KG1 (cell line): ENCODE measurements around the gene KCNA5.

Source experiments
- DNase-seq: peaks from one replicate; lab custom pipeline; 2025; lab: John Stamatoyannopoulos, UW

Gene KCNA5

DNA sequence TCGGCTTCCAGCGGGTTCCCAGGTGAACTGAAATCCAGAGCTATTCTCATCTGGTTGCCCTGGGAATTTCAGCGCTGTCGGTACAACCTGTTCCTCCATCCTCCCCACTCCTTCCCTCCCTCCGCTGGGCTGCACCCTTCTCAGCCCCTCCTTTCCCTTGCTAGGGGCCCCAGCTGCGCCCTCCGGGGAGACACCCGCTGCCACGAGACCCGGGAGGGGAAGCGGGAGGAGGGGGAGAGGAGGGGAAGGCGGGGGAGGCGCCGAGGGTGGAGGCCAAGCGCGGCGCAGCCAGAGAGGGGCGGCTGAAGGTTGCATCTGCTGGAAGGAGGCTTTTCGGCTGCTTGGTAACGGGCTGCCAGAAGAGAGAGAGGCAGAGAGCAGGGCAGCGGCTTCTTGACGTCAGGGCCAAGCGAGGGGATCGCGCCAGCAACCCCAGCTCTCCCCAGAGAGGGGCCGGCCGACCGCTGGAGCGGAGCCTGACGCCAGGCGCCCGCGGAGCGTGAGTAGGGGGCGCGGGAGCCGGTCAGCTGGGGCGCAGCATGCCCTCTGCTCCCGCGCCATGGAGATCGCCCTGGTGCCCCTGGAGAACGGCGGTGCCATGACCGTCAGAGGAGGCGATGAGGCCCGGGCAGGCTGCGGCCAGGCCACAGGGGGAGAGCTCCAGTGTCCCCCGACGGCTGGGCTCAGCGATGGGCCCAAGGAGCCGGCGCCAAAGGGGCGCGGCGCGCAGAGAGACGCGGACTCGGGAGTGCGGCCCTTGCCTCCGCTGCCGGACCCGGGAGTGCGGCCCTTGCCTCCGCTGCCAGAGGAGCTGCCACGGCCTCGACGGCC, at the start of gene KCNA5:
KCNA5 (plus strand) TSS at position 291 of the 831 bp plus-strand sequence; CDS start at position 560, 269 bp downstream.
- no peak for DNase-seq

DNA sequence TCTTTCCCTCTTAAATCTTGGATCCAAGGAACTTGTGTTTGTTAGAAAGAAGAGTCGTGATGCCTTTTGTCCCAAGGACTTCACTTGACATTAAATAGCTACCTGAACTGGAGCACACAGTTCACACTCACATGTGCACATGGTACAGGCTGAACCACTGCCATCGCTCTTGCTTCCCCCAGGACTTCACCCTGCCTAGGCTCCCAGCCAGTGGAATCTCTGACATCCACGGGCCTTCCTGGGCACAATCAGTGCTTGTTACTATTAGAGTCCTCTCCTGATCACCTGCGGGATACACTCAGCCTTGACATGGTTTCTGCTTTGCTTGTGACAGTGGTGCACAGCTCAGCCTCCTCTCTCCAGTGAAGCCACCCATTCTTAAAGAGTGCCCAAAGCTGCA, 49.1 kb upstream of the KCNA5 start:
- no peak for DNase-seq

DNA sequence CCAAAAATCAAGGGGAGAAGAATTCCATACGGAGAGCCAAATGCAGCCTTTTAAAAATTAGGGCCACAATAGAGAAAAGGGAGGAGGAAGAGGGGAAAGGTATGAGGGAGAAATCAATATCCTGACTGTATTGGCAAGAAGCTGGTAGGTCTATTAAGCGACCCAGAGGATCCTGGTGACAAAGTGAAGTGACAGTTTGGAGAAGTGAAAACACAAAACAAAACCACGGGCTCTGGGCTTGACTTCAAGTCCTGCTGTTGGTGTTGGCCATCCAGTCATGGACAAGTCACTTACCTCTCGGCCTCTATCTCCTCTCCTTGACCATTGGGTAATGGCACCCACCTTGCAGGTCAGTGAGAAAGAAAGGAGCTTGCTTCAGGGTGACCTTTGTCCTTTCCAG, 47.0 kb upstream of the KCNA5 start:
- DNase-seq, result no peak

DNA sequence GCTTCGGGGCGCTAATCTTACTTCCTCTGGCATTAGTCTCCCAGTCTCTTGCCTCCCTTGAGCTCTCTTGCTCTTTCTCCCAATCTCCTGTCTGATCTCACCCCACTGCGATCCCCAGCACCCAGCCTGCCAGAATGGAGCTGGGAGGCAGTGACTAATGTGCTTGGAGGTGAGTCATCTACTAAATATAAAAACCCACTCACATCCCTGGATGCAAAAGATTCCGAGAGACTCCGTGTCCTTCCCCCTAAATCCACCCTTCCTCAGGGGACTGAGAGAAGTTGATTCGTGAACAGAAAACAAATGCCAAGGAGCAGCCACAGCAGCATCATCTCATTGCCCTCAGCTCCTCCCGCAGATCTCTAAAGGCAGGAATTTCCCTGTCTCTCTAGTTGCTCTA, 45.7 kb upstream of the KCNA5 start:
- DNase-seq, result no peak

DNA sequence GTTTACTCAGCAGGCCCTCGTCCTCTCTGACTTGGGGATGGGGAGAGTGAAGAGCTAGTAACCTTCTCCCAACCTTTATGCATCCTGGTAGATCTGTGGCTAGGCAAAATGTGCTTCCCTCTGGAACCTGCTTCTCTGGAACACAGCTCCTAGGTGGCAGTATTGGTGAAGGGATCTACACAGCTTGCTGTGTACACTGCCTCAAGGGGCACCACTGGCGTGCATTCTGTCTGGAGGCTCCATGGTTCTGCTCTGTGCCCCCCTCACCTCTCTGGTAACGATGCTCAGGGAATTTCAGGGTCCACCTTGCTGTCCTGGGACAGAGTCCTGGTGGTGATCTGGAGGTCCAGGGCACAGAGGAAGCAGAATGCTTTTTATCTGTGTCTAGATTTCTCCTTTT, 43.5 kb upstream of the KCNA5 start:
- DNase-seq, result no peak

DNA sequence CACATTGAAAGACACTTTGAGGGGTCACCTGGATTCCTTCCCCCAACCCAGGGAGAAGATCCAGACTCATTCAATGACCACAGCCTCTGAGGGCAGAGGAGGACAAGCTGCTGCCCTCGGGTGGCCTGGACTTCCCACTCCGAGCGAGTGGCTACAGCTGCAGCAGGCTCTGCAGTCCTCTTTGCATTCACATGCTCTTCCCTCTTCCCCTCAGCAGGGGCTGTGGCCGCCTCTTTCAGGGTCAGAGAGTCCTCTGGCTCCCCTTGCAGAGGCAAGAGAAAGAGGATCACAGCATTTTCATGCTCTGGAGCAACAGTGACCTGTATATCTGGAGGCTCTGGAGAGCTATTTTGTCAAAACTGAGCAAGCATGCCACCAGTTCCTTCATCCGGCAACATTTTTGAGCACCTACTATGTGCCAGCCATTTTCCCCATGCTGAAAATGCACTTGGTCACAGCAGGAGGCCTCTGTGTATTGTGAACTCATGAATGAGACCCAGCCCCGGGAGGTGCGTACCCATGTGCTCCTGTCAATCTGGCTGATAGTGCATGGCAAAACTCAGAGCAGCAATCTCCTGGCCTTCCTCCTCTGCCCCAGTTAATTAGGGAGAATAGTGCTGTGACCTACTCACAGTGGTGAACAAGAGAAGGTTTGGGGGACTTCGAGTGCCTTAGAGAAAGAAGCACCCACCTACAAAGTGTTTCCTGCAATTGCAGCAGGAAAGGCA, 42.9 kb upstream of the KCNA5 start:
- no peak for DNase-seq

DNA sequence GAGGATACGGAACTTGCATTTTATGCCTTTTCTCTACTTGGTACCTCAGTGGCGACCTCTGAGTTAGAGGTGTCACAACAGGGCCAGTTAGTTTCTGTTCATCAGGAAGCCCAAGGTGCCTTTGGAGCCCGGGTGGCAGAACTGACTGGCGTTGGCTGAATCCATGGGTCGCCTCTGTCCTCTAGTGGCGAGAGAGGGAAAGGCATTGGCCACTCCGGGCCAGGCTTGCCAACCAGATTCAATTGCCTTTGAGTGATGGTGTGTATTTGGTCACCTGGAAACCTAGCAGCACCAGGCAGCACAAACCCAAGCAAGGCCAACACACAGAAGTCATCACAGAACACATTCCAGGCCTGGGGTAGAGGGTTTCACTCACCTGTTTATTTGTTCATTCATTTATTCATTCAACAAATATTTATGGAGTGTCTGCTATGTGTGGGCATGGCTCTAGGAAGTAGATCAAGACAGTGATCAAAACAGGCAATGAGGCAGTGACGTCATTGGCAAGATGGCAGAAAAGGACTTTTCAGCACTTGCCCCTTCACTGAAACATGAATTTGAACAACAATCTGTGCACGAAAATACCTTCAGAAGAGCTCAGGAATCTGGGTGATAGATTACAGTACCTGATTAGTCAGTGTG, 40.5 kb upstream of the KCNA5 start:
- peak; percentile 8 for DNase-seq

DNA sequence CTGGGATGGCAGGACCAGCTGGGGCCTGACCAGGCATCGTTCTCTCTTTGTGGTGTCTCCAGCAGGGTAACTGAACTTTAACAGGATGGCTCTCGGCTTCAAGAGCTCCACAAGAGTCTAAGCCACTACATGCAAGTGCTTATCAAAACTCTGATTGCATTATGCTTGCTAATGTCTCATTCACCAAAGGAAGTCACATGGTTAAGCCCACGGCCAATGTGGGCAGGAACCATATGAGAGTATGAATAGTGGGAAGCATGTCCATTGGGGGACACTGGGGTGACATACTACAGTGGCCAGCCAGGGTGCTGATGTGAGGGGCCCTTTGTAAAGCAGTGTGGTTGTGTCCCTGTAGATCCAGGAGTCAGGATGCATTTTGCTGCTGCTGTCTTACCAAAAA, 35.0 kb upstream of the KCNA5 start:
- DNase-seq, result no peak

DNA sequence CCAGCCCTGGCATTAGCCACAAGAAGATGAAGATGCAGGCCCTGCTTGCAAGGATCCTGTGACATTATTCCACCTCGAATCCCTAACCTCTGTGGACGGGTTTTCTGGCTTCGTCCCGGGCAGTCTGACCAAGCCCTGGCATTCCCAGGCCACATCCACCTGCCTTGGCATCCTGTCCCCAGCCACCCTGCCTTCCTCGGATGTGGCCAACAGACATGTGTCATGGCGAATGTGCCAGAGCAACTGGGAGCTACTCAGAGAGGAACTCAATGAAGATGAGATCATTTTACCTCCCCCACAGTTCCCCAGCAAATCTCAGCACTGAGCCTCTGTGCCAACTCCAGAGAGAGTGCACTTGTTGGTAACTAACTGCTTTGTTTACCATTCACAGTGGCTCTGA, 33.5 kb upstream of the KCNA5 start:
- DNase-seq, result no peak

DNA sequence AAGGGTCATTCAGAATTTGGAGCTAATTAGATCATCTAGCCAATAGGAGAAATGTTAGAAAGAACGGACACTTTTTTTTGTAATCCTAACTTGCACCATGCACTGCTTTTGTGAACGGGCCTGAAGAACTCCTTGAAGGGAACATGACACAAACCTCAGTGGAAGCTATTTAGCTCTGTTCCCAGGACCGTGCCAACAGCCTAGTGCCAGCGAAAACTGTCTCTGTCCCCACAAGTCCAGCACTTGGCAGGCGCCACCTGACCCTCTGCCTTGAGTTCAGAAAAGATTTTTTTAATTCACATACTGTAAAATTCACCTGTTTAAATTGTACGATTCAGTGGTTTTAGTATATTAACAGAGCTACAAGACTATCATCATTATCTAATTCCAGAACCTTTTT, 31.3 kb upstream of the KCNA5 start:
- DNase-seq, result no peak

DNA sequence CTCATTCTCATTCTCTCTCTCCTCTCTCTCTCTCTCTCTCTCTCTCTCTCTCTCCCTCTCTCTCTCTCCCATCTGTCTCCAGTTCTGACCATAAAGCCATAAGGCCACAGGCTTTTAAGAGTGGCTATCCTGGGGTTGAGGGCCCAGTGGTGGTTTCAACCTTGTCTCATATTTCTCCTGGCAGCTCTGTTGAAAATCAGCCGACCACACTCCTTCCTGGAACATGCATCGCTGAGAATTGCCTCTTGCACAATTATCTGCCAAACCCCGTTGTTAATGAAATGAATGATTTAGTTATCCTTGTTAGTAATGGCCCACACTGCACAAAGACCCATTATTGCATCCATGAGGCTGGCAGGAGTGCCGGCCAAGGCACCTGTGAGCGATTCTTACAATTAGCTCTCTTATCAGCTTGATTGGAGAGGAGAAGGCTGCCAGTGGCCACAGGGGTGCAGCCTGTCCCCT, 30.4 kb upstream of the KCNA5 start:
- no peak for DNase-seq

DNA sequence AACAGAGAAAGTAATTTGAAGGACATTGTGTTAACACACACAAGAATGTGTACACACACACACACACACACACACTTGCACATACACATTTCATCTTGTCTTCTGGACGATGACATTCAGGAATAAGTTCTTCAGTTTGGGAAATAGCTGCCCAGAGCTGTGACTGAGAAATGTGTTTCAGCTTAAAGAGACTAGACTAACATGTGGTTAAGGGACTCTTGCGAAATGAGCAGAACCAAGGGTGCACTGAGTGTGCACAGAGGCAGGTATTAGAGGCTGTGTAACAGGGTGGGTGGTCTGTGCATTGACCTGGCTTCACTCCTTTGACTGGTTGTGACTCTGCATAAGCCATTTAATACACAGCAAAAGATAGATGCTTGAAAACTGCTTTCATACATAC, 29.4 kb upstream of the KCNA5 start:
- DNase-seq, result no peak

DNA sequence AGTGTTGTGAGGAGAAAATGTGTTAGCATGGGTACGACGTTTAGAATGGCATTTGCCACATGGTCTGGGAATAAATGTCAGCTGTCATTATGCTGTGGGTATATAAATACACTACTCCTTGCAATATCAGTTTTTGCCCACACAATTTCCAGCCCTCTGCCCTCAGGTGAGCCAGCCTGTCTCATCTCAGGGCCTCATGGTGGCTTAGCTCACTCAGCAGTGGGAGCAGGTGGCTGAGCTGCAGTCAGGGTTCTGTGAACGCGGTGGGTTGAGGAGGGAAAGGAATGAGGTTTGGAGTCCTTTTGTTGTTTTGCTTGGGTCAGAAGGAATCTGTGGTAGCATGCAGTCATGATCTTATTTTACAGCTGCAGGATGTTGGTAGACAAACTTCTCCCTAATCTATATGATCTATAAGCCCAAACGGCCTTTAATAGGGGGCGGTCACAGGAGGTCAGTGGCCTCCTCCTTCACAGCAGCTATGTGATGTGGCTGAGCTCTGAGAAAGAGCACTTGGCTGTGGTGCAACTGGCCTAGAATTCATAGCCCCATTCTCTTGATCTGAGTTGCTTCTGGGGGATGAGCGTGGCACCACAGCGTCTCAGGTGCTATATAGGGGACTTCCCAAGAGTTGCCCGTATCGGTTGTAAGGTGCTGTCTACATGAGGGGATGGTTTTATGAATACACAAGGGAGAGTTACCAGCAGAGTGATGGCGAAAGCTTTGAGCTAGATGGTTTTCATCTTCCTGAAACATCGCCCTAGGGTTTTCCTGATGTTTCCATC, 27.8 kb upstream of the KCNA5 start:
- DNase-seq, result no peak

DNA sequence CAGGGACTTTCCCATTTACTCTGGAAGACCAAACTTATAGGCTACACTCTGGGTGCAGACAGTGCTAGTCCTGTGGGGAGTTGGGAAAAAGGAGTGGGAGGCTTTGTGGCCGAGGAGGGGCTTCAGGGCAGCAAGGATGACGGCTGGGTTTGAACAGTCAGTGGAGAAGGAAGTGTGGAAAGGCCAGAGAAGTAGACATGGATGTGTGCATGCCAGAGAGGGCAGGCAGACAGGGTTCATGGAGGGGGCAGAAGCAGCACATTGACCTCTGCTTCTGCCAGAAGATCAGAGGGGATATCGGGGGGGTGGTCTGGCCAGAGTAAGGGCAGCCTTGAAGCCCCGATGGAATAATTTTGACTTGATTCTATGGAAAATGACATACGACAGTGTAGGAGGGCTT, 27.2 kb upstream of the KCNA5 start:
- DNase-seq, result no peak

DNA sequence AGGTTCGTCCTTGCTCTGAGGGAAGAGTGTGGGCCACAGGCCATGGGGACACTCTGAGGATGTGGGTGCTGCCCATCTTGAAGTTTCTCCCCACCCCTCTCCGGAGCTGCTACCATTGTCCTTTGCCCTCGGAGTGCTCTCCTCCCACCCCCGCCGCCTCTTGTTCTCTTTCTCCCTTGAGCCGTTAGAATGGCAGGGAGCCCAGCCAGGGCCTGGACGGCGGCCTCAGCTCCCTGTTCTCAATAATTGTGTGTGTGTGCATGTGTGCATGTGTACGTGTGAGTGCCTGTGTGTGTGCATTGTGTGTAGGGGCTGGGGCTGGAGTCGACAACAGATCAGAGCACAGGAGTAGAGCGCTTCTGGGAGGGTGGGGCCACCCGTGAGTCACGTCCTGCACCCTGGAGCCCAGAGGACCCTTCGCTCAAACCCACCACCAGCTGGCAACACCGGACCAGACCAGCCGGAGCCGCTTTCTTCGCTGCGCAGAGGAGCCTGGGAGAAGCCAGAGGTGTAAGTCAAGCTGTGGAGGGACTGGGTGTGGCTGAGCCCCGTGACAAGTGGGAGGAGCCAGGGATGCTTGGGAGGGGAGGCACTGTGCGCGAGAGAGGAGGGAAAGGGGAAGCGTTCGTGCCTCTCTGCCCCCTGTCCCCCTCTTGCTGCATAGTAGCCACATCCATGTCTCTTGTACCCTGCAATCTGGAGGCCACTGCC, 25.9 kb upstream of the KCNA5 start:
- no peak for DNase-seq

DNA sequence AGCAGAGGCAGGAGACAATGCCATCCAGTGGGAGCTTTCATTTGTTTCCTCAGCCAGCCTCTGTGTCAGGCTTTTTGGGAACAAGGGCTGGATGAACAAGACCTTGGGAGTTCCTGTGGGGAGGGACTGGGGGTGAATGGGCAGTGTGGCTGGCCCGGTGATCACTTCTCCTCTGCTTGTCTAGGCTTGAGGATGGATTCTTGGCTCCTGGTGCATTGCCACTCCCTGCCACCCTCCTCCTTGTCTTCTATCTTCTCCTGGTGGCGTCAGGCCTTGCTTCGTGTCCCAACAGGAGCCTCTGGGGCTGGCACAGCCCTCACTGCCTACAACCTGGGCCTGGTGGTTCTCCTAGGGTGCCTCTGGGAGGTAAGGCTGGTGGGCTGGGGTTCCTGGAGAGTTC, 25.0 kb upstream of the KCNA5 start:
- no peak for DNase-seq

DNA sequence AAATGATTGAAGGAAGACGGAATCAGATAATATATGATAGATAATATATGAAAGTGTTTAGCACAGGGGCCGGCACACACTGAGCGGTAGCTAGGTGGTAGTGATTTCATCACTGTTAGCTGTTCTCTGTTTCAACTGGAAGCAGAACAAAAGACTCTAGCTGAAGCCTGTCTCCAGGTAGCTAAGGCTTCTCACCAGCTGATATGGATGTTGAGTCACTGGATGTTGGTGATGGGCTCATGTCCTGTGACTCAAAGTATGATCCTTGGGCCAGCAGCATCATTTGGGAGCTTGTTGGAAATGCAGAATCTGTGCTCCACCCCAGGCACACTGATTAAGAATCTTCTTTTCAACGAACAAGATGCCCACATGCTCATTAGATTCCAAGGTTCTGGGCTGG, 21.7 kb upstream of the KCNA5 start:
- no peak for DNase-seq

DNA sequence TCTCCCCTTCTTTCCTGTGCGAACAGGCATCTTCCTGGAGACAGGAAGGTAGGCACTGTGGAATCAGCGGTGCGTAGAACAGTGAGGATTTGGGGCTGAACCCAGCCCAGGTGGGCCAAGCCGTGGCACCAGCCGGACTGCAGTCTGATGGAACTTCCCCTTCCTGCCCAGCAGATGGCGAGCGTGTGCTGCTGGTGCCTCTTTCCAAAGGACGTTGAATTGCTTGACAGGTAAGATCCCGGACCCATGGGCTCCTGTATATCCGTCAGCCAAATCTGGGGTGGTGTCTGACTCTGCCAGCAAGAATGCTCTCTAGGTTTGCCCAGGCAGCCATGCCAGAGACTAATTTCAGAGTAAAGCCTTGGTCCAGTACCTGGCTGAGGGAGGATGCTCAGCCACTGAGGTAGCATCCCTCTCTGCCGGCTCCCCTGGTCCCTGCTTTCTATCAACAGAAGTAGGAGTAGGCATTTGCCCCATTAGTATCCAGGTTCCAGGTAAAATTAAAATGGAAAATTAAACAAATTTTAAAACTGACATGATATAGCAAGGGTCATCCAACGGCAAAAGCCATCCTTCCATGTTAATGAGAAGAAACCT, 21.1 kb upstream of the KCNA5 start:
- DNase-seq, result no peak

DNA sequence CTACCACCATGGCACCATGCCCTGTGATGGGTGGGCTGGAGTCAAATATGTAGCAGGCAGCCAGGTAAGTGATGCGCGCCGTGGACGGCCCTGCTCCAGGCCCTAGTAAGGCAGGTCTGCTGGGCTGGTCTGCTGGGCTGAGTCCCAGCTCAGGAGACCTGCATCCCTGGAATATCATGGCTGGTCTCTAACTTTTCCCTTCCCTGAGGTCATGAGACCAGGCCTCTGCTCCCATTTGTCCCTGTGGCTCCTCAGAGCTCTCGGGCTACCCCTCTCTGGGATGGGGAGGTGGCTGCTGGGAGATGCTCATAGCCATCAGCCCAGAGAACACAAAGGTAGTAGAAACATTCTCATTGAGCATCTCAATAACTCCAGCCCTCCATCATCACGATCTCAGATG, 19.8 kb upstream of the KCNA5 start:
- DNase-seq, result no peak

DNA sequence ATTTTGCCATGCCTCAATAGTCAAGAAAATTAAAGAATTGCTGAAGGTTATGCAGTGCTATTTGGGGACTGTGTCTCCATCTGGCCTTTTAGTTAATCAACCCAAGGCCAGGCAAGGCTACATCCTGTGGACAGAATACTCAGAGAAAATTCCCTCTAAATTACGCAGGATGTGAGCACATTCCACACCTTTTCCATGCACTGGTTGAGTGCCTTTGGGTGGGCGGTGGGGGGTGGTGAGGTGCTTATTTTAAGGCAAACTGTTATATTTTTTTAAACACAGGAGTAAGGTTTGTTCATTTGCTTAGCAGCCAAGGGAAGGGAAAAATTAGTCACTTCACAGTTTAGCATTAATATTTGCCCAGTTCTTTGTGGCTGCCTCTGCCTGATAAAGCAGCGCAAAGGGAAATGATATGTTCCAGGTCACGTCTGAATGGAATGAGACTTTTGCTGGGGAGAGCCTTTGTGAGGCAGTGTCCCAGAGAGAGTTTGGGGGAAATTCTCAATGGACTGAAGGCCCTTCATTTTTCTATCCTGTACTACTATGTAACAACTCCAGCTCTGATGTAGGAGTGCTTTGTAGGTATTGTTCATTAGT, 17.2 kb upstream of the KCNA5 start:
- no peak for DNase-seq
